GM12873 (cell line): Measurements from ENCODE around the gene ITPRID1.

Experiments
- TF ChIP-seq, protein P1 (sequence below): IDR thresholded peaks from 2 replicates; pipeline ENCODE4 v1.5.1; 2012; ENCODE audit warnings: low read depth, mild to moderate bottlenecking, moderate library complexity, low read length, control low read depth; ENCODE audit not compliant: insufficient read depth; ENCODE audit errors: missing control alignments

The ITPRID1 gene

DNA sequence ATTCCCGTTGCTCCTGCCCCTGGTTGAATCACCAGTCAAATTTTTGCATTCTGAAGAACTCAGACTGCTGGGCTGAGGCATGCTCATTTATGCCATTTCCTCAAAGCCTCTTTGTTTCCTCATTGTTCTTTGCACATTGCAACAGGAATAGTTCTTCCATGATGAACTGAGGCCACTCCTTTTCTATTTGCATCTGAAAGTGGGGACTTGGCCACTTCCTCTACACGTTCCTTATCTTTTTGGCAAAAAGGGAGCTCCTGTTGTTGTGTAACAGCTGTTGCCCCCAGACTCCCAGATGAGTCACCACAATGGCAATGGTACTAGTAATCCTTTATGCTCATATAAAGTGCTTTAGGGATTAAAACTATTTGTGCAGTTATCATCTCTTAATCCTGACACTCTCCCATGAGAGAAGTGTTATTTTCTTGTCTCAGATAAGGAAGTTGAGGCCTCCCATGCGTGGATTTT, 20.1 kb upstream of the ITPRID1 start:
- TF ChIP-seq, protein P1, sequence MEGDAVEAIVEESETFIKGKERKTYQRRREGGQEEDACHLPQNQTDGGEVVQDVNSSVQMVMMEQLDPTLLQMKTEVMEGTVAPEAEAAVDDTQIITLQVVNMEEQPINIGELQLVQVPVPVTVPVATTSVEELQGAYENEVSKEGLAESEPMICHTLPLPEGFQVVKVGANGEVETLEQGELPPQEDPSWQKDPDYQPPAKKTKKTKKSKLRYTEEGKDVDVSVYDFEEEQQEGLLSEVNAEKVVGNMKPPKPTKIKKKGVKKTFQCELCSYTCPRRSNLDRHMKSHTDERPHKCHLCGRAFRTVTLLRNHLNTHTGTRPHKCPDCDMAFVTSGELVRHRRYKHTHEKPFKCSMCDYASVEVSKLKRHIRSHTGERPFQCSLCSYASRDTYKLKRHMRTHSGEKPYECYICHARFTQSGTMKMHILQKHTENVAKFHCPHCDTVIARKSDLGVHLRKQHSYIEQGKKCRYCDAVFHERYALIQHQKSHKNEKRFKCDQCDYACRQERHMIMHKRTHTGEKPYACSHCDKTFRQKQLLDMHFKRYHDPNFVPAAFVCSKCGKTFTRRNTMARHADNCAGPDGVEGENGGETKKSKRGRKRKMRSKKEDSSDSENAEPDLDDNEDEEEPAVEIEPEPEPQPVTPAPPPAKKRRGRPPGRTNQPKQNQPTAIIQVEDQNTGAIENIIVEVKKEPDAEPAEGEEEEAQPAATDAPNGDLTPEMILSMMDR = no peak

DNA sequence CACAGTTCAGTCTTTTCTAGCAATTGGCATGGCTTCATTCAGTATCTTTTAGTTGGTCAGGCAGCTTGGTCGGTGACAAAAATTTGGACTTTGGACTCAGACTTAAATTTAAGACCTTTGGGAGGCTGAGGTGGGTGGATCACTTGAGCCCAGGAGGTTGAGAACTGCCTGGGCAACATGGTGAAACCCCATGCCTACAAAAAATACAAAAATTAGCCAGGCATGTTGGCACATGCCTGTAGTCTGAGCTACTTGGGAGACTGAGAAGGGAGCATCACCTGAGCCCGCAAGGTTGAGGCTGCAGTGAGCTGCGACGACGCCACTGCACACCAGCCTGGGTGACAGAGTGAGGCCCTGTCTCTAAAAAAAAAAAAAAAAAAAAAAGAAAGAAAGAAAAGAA, 19.5 kb upstream of the ITPRID1 start:
- TF ChIP-seq, protein P1 = no peak

DNA sequence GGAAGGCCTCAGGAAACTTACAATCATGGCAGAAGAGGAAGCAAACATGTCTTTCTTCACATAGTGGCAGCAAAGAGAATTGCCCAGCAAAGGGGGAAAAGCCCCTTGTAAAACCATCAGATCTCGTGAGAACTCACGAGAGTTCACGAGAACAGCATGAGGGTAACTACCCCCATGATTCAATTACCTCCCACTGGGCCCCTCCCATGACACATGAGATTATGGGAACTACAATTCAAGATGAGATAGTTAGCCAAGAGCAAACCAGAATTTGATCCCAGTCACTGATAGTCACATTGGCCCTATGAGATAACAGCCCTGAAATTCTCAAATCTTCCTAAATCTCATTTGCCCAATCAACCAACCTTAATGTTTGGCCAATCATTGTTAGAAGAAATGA, 18.2 kb upstream of the ITPRID1 start:
- TF ChIP-seq, protein P1 = no peak

DNA sequence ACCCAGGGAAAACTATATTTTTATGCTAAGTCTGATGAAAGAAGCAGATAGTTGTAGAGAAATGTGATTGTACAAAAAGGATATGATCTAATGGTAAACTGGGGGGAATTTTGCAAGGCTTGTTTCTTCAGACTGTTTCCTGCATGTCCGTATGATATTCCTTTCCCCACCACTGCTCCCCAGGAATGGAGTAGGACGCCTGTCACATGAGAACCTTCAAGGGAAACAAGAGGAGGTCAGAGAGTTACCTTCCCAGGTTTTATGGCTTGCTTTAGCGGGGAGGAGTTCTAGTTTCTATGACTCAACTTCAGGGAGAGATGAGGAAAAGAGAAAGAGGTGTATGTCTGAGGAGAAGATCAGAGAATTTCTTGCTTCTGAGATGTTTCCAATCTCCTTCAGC, 16.4 kb upstream of the ITPRID1 start:
- TF ChIP-seq, protein P1 = no peak

DNA sequence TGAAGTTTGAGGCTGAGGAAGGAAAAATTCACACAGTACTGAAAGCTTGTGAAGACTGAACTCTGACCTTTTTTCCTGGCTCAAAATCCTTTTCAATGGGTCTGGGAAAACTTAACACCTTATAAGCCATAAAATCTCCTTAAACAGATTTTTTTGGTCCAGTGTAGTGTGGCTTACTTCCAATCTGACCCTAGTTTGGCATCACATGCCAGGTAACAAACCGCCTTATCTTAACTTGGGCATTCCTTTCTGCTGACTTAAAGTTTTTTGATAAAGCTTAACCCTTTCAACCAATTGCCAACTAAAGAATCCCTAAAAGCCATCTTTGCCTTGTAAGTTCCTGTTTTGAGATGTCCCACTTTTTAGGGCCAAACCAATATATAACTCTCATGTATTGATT, 13.2 kb upstream of the ITPRID1 start:
- TF ChIP-seq, protein P1 = no peak

DNA sequence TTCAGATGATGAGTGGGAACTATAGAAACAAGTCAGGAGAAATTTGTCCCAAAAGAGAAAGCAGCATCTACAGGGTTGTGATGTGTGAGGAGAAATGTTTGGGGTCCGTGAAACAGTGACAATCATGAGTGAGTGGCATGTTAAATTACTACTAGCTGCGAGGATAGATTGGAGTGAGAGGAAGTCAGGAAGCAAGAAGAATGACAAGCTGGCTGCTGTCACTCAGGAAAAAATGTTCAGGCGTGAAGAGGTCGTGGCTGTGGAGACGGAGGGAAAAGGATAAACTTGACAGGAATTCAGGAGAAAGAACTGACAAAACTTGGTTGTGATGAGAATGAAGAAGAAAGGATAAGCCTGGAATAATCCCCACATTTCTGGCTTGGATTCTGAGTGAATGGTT, 5.1 kb upstream of the ITPRID1 start:
- TF ChIP-seq, protein P1 = no peak

DNA sequence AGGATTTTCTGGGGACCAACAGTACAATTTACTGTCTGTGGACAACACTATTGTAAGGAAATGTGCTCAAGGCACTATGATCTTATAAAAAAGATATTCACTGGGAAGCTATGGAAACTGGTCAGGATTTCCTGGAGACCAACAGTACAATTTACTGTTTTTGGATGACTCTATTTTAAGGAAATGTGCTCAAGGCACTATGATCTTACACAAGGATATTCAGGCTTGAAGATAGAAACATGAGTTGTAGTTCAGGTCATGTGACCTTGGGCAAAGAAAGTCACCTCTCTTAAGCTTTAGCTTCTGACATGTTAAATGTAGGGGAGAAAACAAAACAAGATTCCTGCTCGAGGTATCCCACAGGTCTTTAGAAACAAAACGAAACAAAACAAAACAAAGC, 1.7 kb upstream of the ITPRID1 start:
- TF ChIP-seq, protein P1 = no peak
